ENCODE data around the gene ZBTB12. TPM values are rescaled to one million over a fixed set of nuclear protein-coding genes. Genes with fewer than 3 reads are reported as not detected.

The ZBTB12 gene
- total and polyA plus RNA-seq, 7 donors = 0.83 to 4.3 (median 1.2) TPM

DNA sequence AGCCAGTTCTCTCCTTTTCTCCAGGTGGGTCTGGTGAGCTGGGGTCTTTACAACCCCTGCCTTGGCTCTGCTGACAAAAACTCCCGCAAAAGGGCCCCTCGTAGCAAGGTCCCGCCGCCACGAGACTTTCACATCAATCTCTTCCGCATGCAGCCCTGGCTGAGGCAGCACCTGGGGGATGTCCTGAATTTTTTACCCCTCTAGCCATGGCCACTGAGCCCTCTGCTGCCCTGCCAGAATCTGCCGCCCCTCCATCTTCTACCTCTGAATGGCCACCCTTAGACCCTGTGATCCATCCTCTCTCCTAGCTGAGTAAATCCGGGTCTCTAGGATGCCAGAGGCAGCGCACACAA is 43.2 kb upstream of the ZBTB12 start:
- no peaks in the 10 kb centered on the region for H3K9me3 ChIP-seq
- intact Hi-C loops (cut with DNase I) = no loop called here
- H3K27me3 ChIP-seq = no peaks in the 10 kb centered on the region
- peak overlapping the region in 3 of 4 donors; percentile 20 to 22 (median 22) for H3K4me3 ChIP-seq
- peak overlapping the region; percentile 79 to 83 (median 82) for H3K27ac ChIP-seq
- TF ChIP-seq POLR2AphosphoS5 (IDR thresholded peaks at IDR 0.05) = no peak
- TF ChIP-seq, protein P1, sequence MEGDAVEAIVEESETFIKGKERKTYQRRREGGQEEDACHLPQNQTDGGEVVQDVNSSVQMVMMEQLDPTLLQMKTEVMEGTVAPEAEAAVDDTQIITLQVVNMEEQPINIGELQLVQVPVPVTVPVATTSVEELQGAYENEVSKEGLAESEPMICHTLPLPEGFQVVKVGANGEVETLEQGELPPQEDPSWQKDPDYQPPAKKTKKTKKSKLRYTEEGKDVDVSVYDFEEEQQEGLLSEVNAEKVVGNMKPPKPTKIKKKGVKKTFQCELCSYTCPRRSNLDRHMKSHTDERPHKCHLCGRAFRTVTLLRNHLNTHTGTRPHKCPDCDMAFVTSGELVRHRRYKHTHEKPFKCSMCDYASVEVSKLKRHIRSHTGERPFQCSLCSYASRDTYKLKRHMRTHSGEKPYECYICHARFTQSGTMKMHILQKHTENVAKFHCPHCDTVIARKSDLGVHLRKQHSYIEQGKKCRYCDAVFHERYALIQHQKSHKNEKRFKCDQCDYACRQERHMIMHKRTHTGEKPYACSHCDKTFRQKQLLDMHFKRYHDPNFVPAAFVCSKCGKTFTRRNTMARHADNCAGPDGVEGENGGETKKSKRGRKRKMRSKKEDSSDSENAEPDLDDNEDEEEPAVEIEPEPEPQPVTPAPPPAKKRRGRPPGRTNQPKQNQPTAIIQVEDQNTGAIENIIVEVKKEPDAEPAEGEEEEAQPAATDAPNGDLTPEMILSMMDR (IDR thresholded peaks at IDR 0.05) = no peak
- no peak for TF ChIP-seq EP300 (IDR thresholded peaks at IDR 0.05)
- TF ChIP-seq POLR2A (IDR thresholded peaks at IDR 0.05) = no peak
- no peak for DNase-seq
- H3K4me1 ChIP-seq = peaks cover 0 to 23% (median 20%) of the 10 kb centered on the region in 4 donors
- WGBS, 2 donors = 59 to 74% methylated on average over 9 of the region's 9 CpGs
- no peaks in the 10 kb centered on the region for H3K36me3 ChIP-seq

DNA sequence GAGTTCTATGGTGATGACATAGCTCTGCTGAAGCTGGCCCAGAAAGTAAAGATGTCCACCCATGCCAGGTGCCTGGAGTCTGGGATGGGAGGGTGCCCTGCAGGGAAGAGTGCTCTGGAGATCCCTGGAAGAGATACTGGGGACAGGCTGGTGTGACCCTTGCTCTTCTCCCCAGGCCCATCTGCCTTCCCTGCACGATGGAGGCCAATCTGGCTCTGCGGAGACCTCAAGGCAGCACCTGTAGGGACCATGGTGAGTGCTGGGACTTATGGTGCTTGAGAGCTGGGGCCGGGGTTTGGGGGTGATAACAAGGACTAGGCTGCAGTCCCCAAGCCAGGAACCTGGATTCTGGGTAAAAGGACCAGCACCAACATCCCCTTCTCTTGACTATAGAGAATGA is 41.9 kb upstream of the ZBTB12 start:
- DNase-seq = no peak
- no peaks in the 10 kb centered on the region for H3K36me3 ChIP-seq
- TF ChIP-seq, protein P1 (IDR thresholded peaks at IDR 0.05) = no peak
- peaks cover 0 to 23% (median 20%) of the 10 kb centered on the region in 4 donors for H3K4me1 ChIP-seq
- H3K9me3 ChIP-seq = no peaks in the 10 kb centered on the region
- 85 to 90% methylated on average over 3 of the region's 3 CpGs for WGBS, 2 donors
- H3K27ac ChIP-seq = no peak overlapping the region
- H3K27me3 ChIP-seq = no peaks in the 10 kb centered on the region
- H3K4me3 ChIP-seq = no peak overlapping the region
- intact Hi-C loops (cut with DNase I) = no loop called here

DNA sequence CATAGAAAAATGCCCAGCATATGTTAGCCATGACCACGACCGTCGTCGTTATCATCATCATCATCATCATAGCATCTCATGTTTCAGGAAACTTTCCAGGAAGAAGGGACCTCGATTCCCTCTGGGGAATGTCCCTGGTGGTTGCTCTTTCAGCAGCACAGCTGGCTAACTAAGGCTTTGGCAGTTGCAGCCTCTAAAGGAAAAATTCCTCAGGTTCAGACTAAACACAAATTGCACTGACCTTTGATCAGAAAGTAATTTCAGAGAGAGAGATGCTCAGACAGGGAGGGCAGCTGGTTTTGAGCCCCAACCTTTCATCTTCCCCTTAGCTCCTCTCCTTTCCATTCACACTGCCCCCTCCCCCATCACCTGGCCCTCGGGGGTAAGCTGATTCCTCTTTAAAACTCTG is 38.4 kb upstream of the ZBTB12 start:
- Histone ChIP-seq H3K4me1 (peaks cover 0 to 7% (median 6%) of the 10 kb centered on the region in 4 donors), H3K27me3 (no peaks in the 10 kb centered on the region), H3K9me3 (no peaks in the 10 kb centered on the region), H3K36me3 (no peaks in the 10 kb centered on the region), H3K4me3 (no peak overlapping the region), H3K27ac (no peak overlapping the region)
- intact Hi-C loops (cut with DNase I) = no loop called here
- DNase-seq = no peak
- TF ChIP-seq, protein P1 (IDR thresholded peaks at IDR 0.05) = no peak
- no peak for TF ChIP-seq POLR2A (IDR thresholded peaks at IDR 0.05)
- TF ChIP-seq POLR2AphosphoS5 (IDR thresholded peaks at IDR 0.05) = no peak
- TF ChIP-seq EP300 (IDR thresholded peaks at IDR 0.05) = no peak
- WGBS, 2 donors = 2 to 10% methylated on average over 6 of the region's 6 CpGs

DNA sequence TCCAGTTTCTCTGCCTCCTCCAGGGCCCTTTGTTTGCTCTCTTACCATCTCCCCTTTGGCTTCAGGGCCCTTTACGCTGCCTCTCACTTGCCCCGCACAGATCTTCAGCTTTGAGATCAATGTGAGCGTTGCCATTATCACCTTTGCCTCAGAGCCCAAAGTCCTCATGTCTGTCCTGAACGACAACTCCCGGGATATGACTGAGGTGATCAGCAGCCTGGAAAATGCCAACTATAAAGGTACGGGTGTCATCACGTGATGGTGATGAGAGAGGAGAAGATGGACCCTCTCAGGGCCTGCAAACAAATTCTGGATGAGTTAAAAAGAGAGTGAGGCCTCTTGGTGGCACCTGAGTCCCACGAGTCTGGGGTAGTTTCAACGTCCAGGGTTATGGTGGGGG is 33.9 kb upstream of the ZBTB12 start:
- 80 to 88% methylated on average over 9 of the region's 9 CpGs for WGBS, 2 donors
- H3K4me3 ChIP-seq = no peak overlapping the region
- H3K36me3 ChIP-seq = no peaks in the 10 kb centered on the region
- no peaks in the 10 kb centered on the region for H3K4me1 ChIP-seq
- no peaks in the 10 kb centered on the region for H3K27me3 ChIP-seq
- intact Hi-C loops (cut with DNase I) = no loop called here
- DNase-seq = no peak
- no peaks in the 10 kb centered on the region for H3K9me3 ChIP-seq
- H3K27ac ChIP-seq = no peak overlapping the region
- TF ChIP-seq, protein P1 (IDR thresholded peaks at IDR 0.05) = no peak
- TF ChIP-seq POLR2A (IDR thresholded peaks at IDR 0.05) = no peak
- no peak for TF ChIP-seq EP300 (IDR thresholded peaks at IDR 0.05)
- no peak for TF ChIP-seq POLR2AphosphoS5 (IDR thresholded peaks at IDR 0.05)

DNA sequence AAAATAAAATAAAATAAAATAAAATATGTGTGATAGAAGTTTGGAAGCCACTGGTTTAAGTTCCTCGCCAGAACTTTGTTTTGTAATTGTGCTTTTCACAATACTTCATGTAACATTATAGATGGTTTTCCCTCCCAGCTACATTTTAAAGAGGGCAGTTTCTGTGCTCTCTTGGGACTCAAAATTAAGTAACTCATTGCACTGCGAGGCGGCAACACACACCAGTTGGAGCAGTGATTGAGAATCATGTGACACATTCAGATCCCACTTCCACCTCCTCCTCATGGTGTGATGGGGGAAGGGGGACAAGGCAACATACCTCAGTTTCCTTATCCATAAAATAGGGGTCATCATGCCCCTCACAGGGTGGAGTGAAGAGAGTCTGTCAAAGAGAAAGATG is 33.1 kb upstream of the ZBTB12 start:
- DNase-seq = no peak
- 78 to 91% methylated on average over 3 of the region's 3 CpGs for WGBS, 2 donors

More for the DNA sequence above, 33.1 kb upstream of the ZBTB12 start:
- Histone ChIP-seq H3K36me3 (no peaks in the 10 kb centered on the region), H3K27ac (no peak overlapping the region), H3K4me1 (no peaks in the 10 kb centered on the region), H3K27me3 (no peaks in the 10 kb centered on the region), H3K4me3 (no peak overlapping the region), H3K9me3 (no peaks in the 10 kb centered on the region)
- intact Hi-C loops (cut with DNase I) = no loop called here
- no peak for TF ChIP-seq POLR2AphosphoS5 (IDR thresholded peaks at IDR 0.05)
- no peak for TF ChIP-seq POLR2A (IDR thresholded peaks at IDR 0.05)
- TF ChIP-seq, protein P1 (IDR thresholded peaks at IDR 0.05) = no peak
- no peak for TF ChIP-seq EP300 (IDR thresholded peaks at IDR 0.05)
